Astrocyte of the spinal cord (primary cell): ENCODE results near the gene TSPAN10.

Source experiments
- DNase-seq: peaks from one replicate; pipeline ENCODE4 v3.0.0; 2011; ENCODE audit warnings: low read depth, low spot score
- H3K4me3 ChIP-seq: 2 replicates; pipeline ENCODE4 v1.5.1; 2011; ENCODE audit warnings: low read depth, mild to moderate bottlenecking, low read length, moderate library complexity
- in situ Hi-C: cut with HindIII; loops from 2 replicates; pipeline ENCODE4 v1.10.0; 2017; ENCODE audit warnings: low sequenced_read_pairs
- TF ChIP-seq, protein P1 (sequence below): IDR thresholded peaks from 2 replicates; pipeline ENCODE4 v1.5.1; 2012; ENCODE audit warnings: low read depth, mild to moderate bottlenecking, low read length, inconsistent platforms

The TSPAN10 gene

DNA sequence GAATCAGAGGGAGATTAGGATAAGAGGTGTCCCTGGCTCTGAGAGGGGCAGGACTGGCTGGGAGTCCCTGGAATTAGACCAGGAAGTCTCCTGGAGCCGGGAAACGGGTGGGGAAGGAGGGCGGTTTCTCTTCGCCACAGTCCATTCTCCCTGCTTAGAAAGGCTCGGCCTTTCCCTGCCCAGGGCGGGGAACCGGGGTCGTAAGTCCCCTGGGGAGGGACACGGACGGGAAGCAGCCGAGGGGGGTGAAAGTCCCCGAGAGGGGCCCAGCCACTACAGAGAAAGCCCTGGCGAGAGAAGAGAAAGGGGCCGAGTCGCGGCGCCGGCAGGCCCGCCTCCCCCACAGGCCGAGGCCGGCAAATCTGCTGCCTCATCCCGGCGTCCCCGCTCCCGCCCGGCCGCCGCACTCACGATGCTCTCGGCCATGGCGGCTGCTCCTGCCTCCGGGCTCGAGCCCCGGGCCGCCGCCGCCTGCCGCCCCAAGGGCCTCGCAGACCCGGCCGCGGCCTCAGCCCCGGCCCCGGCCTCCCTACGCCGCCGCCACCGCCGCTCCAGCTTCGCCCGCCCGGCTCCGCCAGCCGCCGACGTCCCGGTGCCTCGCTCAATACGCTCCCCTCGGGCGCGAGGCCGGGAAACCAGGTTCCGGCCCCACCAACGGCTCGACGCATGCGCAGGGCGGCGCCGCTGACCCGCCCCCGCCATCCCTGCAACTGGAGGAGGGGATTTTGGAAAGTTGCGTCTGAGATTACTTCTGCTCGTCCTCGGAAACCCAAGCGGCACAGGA is at the start of gene TSPAN10, which contains the start of gene NPLOC4:
Gene TSPAN10, plus strand, starts transcription at position 692 of the 784 bp plus-strand sequence. CDS start 5,217 bp downstream, outside the sequence.
Gene NPLOC4, minus strand, starts transcription at position 608 of the 784 bp plus-strand sequence. Its CDS starts 182 bp downstream, at position 426.
- TF ChIP-seq, protein P1, sequence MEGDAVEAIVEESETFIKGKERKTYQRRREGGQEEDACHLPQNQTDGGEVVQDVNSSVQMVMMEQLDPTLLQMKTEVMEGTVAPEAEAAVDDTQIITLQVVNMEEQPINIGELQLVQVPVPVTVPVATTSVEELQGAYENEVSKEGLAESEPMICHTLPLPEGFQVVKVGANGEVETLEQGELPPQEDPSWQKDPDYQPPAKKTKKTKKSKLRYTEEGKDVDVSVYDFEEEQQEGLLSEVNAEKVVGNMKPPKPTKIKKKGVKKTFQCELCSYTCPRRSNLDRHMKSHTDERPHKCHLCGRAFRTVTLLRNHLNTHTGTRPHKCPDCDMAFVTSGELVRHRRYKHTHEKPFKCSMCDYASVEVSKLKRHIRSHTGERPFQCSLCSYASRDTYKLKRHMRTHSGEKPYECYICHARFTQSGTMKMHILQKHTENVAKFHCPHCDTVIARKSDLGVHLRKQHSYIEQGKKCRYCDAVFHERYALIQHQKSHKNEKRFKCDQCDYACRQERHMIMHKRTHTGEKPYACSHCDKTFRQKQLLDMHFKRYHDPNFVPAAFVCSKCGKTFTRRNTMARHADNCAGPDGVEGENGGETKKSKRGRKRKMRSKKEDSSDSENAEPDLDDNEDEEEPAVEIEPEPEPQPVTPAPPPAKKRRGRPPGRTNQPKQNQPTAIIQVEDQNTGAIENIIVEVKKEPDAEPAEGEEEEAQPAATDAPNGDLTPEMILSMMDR: no peak

DNA sequence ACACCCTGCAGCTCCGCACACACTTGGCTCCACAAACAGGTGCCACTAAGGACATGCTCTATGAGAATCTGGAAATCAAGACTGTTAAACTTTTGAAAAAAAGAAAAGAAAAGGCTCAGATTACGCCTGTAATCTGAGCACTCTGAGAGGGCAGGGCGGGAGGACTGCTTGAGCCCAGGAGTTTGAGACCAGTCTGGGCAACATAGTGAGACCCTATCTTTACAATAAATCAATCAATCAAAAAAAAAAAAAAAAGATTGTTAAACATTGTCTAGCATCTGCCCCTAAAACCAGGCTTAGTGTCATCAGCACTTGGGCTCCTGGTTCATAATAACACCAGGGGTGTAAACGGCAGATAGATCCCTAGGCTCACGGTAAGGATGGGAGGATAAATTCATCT is 47.4 kb upstream of the TSPAN10 start:
- H3K4me3 ChIP-seq: no peak overlapping the region
- in situ Hi-C loops: no loop called here
- TF ChIP-seq, protein P1: no peak
- DNase-seq: no peak

More for the DNA sequence above, at the start of gene TSPAN10, which contains the start of gene NPLOC4:
- in situ Hi-C loops: no loop called here
- peak within 1 kb of the TSS; percentile 94 for H3K4me3 ChIP-seq
- peak; percentile 82 for DNase-seq

GRCh38 chr17:81590121-81590520 is 46.9 kb upstream of the TSPAN10 start:
- H3K4me3 ChIP-seq: no peak overlapping the region
- DNase-seq: no peak
- in situ Hi-C loops: no loop called here
- TF ChIP-seq, protein P1: no peak

DNA sequence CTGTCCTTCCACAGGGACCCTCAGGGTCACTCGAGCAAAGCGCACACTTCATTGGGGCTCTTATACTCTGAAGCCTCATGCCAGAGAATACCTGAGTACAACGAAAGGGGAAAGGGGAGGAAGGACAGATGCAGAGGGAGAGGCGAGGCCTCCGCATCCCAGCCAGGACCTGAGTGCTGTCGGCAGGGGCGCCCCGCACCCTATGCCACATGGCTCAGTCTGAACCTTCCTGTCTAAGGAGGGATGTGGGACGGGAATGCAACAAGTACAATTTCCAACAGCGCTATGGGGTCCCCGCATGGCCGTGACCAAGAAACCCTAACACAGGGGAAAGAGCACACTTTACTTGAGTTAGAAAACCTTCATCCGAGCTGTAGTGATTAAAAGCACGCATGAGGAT is 45.0 kb upstream of the TSPAN10 start:
- H3K4me3 ChIP-seq: no peak overlapping the region
- TF ChIP-seq, protein P1: no peak
- no peak for DNase-seq
- in situ Hi-C loops: no loop called here

DNA sequence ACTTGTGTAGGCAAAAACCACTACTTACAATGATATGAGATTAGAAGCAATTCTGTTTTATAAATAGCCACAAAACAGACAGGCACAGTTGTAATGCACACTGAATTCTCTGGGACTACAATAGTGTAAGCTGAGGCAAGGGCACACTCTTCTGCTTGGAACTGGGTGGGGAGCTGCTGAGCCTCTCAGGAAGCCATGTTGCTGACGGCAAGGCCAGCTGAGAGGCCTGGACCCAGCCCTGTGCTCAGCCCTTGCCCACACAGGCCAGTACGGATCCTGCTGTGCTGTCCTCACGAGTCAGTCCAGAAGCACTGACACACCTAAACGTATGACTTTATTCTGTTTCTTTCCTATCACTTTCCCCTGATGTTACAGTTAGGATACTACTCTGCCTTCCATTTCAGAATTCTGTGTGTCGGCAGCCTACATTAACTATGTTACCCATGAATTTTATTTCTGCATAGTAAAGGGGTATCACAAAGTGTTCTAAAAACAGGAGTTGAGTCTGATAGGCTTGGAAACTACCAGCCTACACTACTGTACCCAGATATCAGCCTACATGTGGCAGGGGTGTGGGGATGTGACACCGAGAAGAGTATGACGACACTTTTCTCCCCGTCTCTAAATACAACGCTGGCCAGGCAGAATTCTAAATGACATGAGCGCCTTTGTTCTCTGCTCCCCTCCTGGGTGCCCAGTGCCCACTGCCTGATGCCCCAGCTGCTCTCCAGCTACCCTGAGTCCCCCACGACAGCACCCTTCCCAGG is 43.7 kb upstream of the TSPAN10 start:
- DNase-seq: no peak
- no peak overlapping the region for H3K4me3 ChIP-seq
- TF ChIP-seq, protein P1: no peak
- in situ Hi-C loops: no loop called here

DNA sequence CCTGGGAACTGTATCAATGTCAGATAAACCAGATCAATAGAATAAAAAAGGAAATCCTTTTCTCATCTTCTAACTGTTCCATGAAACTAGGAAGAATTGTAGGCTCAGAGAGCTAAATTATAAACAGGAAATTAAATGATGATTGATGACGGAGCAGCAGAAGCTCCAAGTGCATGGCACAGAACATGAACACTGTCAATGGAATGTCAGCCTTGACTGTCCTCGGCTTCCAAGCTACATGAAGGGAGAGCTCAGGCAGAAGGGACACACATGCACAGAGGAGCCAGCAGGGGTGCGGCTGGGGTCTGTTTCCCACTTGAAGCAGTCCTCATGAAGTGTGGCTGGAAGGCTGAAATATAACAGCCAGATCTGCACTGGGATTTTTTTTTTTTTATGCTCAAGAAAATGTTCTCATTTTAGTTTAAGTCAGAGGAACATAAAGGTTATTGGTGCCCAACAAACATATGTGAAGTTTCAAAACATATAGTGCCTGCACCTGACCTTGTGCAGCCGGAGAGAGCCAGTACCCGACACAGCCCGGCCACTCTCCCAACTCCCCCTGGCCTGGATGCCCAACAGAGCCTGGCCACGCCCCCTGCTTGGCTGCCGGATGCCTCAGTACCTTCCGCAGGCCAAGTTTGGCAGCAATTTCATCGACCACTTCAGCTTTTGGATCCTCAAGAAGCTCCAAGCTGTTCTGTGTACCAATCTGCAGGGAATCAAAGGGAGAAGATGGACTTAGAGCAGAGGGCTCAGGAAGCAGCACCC is 37.1 kb upstream of the TSPAN10 start:
- peak; percentile 26 for DNase-seq
- in situ Hi-C loops: no loop called here

More for the DNA sequence above, 37.1 kb upstream of the TSPAN10 start:
- no peak overlapping the region for H3K4me3 ChIP-seq
- TF ChIP-seq, protein P1: no peak
